ENCODE data around the gene NCAPD3. TPM values are rescaled to one million over a fixed set of nuclear protein-coding genes. Genes with fewer than 3 reads are reported as not detected.
A peak's percentile ranks its signal among the peaks of the same experiment; 100 is the strongest.

NCAPD3 gene
- polyA plus RNA-seq, 3 donors = 4.0 to 15.2 (median 6.0) TPM

DNA sequence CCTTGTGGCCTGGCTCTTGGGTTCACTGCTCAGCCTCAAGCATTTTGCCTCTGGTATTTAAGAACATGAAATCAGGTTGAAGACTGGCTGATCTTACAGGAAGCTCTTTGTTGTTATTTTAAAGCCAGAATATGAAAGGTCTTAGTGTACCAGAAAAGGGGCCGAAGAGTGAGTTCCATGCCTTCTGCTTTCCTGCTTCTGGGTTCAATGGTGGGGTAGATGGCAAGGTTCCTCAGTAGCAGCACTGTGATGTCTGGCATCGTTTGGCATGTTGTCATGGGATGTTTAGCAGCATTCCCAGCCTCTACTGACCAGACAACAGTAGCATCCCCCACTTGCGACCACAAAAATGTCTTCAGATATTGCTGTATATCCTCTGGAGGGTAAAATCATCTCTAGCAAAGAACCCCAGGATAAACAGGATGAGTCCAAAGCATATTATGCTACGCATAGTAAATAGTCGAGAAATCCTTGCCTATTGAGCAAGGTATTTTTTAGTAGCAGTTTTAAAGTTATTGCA lies 3.1 kb upstream of the NCAPD3 start:
- Histone ChIP-seq H3K79me2 (ENCODE audit: insufficient read depth, low read length) (peaks cover 82% of the 10 kb centered on the region), H4K20me1 (ENCODE audit: insufficient read depth, low read length) (peaks cover 68% of the 10 kb centered on the region), H3K4me1 (ENCODE audit: control insufficient read depth in 1 of 2, insufficient read depth in 2 of 2, low read length in 2 of 2) (peaks cover 34 to 54% of the 10 kb centered on the region in 2 donors), H3K9me3 (replicated peaks in 1 of 2; ENCODE audit: control insufficient read depth in 1 of 2, insufficient read depth in 1 of 2, low read length in 2 of 2) (no peaks in the 10 kb centered on the region), H3K27ac (ENCODE audit: low read depth in 1 of 2, low read length in 2 of 2) (no peak overlapping the region), H2AFZ (ENCODE audit: insufficient read depth, low read depth, low read length, poor library complexity, severe bottlenecking) (no peak overlapping the region), H3K36me3 (replicated peaks in 1 of 2; ENCODE audit: control insufficient read depth in 1 of 2, insufficient read depth in 2 of 2, low read length in 2 of 2) (peaks cover 3 to 22% of the 10 kb centered on the region in 2 donors), H3K4me2 (replicated peaks; ENCODE audit: extremely low read depth, low read length, poor library complexity, severe bottlenecking) (no peak overlapping the region), H3K9ac (ENCODE audit: insufficient read depth, low read length, poor library complexity, severe bottlenecking) (no peak overlapping the region), H3K4me3 (replicated peaks in 1 of 3; ENCODE audit: low read depth in 2 of 3, low read length in 3 of 3) (no peak overlapping the region), H3K27me3 (ENCODE audit: control insufficient read depth in 2 of 2, insufficient read depth in 2 of 2, low read length in 2 of 2) (no peaks in the 10 kb centered on the region)
- H3K4me1 Mint-ChIP-seq = peaks cover 72% of the 10 kb centered on the region
- WGBS (ENCODE audit: insufficient coverage) = 100% methylated on average over 1 of the region's 5 CpGs
- H3K9me3 Mint-ChIP-seq = peaks cover 0 to 2% (median 0%) of the 10 kb centered on the region in 7 donors
- intact Hi-C loops (cut with micrococcal nuclease) = no loop called here
- DNase-seq = no peak
- peaks cover 0 to 1% (median 0%) of the 10 kb centered on the region in 3 donors for H3K27me3 Mint-ChIP-seq (ENCODE audit: low read depth in 3 of 3)
- H3K36me3 Mint-ChIP-seq = peaks cover 26 to 27% of the 10 kb centered on the region in 2 donors
- TF ChIP-seq, protein P1, sequence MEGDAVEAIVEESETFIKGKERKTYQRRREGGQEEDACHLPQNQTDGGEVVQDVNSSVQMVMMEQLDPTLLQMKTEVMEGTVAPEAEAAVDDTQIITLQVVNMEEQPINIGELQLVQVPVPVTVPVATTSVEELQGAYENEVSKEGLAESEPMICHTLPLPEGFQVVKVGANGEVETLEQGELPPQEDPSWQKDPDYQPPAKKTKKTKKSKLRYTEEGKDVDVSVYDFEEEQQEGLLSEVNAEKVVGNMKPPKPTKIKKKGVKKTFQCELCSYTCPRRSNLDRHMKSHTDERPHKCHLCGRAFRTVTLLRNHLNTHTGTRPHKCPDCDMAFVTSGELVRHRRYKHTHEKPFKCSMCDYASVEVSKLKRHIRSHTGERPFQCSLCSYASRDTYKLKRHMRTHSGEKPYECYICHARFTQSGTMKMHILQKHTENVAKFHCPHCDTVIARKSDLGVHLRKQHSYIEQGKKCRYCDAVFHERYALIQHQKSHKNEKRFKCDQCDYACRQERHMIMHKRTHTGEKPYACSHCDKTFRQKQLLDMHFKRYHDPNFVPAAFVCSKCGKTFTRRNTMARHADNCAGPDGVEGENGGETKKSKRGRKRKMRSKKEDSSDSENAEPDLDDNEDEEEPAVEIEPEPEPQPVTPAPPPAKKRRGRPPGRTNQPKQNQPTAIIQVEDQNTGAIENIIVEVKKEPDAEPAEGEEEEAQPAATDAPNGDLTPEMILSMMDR (IDR thresholded peaks at IDR 0.05) = no peak
- H3K4me3 Mint-ChIP-seq = no peak overlapping the region
- no peak overlapping the region for H3K27ac Mint-ChIP-seq

DNA sequence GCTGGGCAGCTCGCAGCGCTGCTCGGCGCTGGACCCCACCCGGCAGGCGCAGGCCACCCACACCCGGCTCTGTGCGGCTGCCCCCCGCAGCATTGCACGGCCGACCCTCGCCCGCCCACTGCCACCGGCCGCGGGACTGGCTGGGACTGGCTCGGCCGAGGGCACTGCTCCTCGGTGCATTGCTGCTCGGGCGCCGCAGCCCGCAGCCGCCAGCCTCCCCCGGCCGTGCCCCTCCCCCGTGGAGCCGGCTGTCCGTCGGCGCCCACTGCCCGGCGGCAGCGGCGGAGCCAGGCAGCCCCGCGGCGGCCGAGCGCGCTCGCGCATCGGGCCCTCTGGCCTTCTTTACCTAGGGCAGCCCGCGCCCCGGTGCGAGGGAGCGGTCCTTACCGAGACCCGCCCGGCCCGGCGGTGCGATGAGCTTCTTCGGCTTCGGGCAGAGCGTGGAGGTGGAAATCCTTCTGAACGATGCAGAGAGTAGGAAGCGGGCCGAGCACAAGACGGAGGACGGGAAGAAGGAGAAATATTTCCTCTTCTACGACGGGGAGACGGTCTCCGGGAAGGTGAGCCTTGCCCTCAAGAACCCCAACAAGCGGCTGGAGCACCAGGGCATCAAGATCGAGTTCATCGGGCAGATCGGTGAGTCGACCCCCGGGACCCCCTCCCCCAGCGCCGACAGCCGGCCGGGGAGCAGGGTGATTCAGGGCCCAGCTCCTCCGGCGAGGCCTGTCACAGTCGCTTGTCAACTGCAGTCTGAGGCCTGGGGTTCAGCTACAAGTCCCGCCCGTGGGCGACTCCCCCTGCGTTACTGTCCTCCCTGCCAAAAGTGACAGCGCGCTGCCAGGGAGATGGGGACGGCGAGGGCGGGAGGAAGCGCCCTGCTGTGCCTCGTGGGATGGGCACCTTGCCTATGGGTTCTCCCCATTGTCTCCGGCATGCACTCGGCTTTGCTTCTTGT lies 1.2 kb upstream of the NCAPD3 start:
- Histone ChIP-seq H4K20me1 (ENCODE audit: insufficient read depth, low read length) (peaks cover 49% of the 10 kb centered on the region), H3K79me2 (ENCODE audit: insufficient read depth, low read length) (peaks cover 85% of the 10 kb centered on the region), H2AFZ (ENCODE audit: insufficient read depth, low read depth, low read length, poor library complexity, severe bottlenecking) (peak overlapping the region; percentile 87), H3K9ac (ENCODE audit: insufficient read depth, low read length, poor library complexity, severe bottlenecking) (peak overlapping the region; percentile 83), H3K9me3 (replicated peaks in 1 of 2; ENCODE audit: control insufficient read depth in 1 of 2, insufficient read depth in 1 of 2, low read length in 2 of 2) (no peaks in the 10 kb centered on the region), H3K4me1 (ENCODE audit: control insufficient read depth in 1 of 2, insufficient read depth in 2 of 2, low read length in 2 of 2) (peaks cover 23 to 38% of the 10 kb centered on the region in 2 donors), H3K27me3 (ENCODE audit: control insufficient read depth in 2 of 2, insufficient read depth in 2 of 2, low read length in 2 of 2) (no peaks in the 10 kb centered on the region), H3K4me3 (replicated peaks in 1 of 3; ENCODE audit: low read depth in 2 of 3, low read length in 3 of 3) (peak overlapping the region; percentile 65 to 86 (median 86)), H3K4me2 (replicated peaks; ENCODE audit: extremely low read depth, low read length, poor library complexity, severe bottlenecking) (peak overlapping the region; percentile 76), H3K36me3 (replicated peaks in 1 of 2; ENCODE audit: control insufficient read depth in 1 of 2, insufficient read depth in 2 of 2, low read length in 2 of 2) (peaks cover 3 to 21% of the 10 kb centered on the region in 2 donors), H3K27ac (ENCODE audit: low read depth in 1 of 2, low read length in 2 of 2) (peak overlapping the region; percentile 7 to 96)
- peaks cover 0 to 2% (median 0%) of the 10 kb centered on the region in 7 donors for H3K9me3 Mint-ChIP-seq
- intact Hi-C loops (cut with micrococcal nuclease) = loop anchor here in 1 of 2 donors (1.0 kb wide), 1 partner anchor 29 kb away; no protein-coding TSS in a partner anchor
- peaks cover 22 to 23% of the 10 kb centered on the region in 2 donors for H3K36me3 Mint-ChIP-seq
- TF ChIP-seq, protein P1 (IDR thresholded peaks at IDR 0.05) = no peak
- peak; percentile 8 to 37 (median 13) for DNase-seq
- peaks cover 54% of the 10 kb centered on the region for H3K4me1 Mint-ChIP-seq
- under 1% methylated on average over 88 of the region's 93 CpGs for WGBS (ENCODE audit: insufficient coverage)
- peaks cover 0 to 1% (median 0%) of the 10 kb centered on the region in 3 donors for H3K27me3 Mint-ChIP-seq (ENCODE audit: low read depth in 3 of 3)
- H3K4me3 Mint-ChIP-seq = peak overlapping the region; percentile 94 to 96
- H3K27ac Mint-ChIP-seq = peak overlapping the region; percentile 60 to 86 (median 82)

All from CD14-positive monocyte (primary cell).